GM21447 (cell line): ENCODE data around the gene TMEM147.

Experiments used
- ATAC-seq: cut with Tn5 transposase; IDR thresholded peaks from one replicate; pipeline ENCODE4 v1.9.1; 2021; ENCODE audit not compliant: unreplicated experiment

Gene TMEM147

GRCh38 chr19:35544110-35544802 is 1.2 kb upstream of the TMEM147 start:
- no peak for ATAC-seq

DNA sequence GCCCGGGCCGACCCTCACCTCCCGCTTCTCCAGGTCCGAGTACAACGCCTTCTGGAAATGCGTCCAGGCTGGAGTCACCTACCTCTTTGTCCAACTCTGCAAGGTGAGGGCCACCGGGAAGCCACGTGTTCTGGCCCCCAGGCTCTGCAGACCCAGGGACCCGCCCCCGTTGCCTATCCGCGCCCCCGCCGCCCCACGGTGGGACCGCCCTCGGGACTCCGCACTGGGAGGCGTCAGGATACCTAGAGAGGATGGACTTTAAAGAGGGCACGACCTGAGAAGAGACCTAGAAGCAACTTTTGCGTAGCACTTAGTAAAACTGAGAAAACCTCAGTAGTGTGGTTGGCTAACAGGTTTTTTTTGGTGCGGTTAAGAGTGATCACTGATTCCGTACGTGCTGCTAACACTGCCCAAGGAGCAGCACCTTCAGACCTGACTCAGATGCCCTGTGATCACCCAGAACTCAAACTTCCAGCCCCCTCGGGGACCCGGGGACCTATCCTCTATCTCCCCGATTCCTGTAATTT is 492 bp downstream of the TMEM147 start:
- peak; percentile 52 for ATAC-seq

DNA sequence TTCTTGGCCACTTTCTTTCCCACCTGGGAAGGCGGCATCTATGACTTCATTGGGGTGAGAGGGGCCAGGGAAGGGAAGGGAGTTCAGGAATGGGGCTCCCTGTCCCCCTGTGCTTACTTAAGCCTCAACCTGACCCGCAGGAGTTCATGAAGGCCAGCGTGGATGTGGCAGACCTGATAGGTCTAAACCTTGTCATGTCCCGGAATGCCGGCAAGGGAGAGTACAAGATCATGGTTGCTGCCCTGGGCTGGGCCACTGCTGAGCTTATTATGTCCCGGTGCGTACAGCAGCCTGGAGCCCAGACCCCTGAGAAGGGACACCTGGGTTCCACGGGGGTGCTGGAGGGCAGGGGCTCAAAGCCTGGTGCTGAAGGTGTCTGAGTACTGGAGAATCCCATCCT is 1.1 kb downstream of the TMEM147 start:
- no peak for ATAC-seq

DNA sequence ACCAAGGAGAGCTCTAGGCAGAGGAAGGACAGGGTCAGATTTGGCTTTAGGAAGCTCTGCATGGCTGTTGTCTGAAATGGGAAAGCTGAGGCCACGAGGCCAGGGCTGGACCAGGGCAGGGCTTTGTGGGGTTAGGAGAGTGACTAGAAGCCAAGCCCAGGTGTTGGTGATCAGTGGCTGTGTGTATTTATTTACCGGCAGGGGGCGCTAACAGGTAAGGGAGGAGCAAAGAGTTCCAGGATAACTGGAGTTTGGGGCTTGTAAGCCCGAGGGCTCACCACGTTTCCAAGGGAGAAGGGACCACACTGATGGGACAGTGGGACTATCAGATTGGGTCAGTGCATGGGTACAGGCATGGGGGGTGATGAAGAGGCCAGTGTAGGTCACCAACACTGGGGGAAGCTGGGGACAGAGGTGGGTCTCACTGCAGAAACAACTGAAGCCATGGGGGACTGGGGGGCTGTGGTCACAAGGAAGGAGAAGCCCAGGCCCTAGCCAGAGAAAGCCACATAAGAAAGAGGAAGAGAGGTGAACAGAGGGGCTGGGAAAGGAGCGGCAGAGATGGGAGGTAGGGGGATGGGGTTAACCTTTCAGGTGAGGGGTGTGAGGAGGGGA is 3.9 kb downstream of the TMEM147 start:
- no peak for ATAC-seq

GRCh38 chr19:35549879-35550523 is 4.6 kb downstream of the TMEM147 start:
- ATAC-seq: no peak

DNA sequence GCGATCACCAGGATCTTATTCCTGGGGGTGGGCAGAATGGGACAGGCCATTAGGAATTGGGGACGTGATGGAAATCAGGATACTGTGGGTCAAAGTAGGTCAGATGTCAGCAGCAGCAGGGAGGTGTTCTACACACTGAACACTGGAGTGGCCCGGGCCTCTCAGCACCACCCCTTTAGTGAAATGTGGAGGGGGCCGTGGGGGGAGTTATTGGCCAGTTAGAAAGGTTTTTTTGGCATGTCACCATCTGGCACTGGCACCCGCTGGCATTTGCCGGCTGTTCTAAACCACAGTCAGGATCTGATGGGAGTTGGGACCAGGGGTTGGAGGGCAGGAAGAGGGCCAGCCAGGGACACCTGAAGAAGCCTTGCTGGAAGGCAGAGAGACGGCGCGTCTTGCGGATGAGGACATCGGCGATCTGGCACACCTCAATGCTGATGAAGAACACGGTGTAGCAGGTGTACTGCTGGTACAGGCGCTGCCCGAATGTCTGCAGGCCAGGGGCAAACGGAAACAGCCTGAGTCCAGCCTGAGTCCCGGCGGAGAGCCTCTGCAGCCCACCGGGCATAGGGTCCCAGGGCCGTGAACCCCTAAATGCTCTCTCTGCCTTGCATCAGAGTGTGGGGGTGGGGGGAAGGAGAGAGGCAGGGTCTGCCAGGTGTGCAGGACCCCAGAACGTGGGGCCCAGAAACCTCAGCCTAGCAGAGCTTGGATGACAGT is 5.8 kb downstream of the TMEM147 start:
- ATAC-seq: no peak

DNA sequence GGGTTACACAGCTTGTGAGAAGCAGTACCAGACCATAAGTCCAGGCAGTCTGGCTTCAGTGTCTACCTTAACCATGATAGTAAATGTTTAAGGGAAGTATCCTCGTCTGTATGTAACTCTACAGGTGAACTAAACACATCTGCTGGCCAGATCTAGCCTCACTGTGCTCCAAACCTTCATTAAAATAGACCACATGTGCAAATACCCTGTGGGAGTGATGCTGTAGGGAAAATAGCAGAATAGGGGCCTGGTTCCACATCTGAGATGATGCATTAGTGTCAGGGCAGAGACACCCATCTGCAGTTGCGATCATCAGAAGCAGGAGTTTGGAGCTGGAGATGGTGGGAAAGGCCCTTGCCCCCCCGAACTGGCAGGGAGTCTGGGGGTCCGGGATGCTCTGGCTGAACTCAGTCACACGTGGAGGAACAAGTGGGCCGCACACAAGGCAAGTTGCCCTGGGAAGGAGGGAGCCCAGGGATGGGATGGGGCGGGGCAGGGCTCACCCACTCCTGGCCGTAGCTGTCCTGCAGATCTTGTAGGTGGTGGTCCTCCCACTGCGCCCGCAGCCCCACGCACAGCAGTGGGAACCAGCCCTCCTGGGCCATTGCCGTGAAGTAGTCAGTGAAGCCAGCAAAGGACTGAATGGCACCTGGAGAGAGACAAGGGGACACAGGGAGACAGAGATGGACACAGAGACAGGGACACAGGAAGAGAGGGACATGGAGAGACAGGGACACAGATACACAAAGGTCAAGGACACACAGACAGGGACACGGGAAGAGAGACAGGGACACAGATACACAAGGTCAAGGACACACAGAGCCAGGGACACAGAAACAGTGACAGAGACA is 7.3 kb downstream of the TMEM147 start:
- no peak for ATAC-seq

GRCh38 chr19:35553385-35554000 is 8.1 kb downstream of the TMEM147 start:
- no peak for ATAC-seq

GRCh38 chr19:35554076-35554475 is 8.7 kb downstream of the TMEM147 start:
- no peak for ATAC-seq

- ATAC-seq: no peak
These were observed 10.0 kb downstream of the TMEM147 start for GRCh38 chr19:35555301-35556005.

- ATAC-seq: no peak
These were observed 10.7 kb downstream of the TMEM147 start for GRCh38 chr19:35556025-35556590.

GRCh38 chr19:35556846-35557538 is 11.6 kb downstream of the TMEM147 start:
- no peak for ATAC-seq

DNA sequence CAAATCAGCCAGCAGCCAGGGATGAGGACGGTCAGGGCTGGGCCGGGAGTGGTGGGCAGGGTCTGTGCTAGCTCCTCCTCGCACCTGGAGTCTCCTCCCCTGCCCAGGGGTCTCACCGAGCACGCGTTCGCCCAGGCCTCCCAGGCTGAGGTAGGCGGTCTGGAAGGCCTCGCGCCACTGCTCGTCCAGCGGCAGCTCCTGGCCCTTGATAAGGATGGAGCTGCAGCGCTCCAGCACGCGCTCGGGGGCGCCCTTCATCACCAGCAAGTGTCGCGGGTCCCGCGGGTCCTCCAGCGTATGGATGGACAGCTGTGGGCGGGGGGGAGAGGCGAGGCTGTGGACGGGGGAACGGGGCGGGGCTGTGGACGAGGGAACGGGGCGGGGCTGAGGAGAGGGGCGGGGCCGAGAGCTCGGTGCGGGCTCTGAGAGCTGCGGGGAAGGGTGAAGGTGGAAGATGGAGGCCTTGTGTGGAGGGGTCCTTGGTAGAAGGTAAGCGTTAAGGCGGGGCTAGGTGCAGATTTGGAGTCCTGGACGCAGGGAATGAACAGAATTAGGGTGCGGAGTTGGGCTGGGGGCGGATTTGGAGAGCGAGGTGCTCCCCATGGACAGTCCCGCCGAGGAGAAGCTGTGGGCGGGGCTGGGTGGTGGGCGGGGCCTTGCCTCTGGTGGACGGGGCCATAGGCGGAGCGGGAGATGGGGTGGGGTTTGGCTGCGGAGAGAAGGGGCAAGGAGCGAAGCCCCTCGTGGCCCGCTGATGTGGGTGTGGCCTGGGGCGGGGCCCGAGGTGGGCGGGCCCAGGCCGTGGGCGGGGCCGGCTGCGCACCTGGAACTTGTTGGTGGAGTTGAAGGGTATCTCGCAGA is 12.3 kb downstream of the TMEM147 start:
- no peak for ATAC-seq

DNA sequence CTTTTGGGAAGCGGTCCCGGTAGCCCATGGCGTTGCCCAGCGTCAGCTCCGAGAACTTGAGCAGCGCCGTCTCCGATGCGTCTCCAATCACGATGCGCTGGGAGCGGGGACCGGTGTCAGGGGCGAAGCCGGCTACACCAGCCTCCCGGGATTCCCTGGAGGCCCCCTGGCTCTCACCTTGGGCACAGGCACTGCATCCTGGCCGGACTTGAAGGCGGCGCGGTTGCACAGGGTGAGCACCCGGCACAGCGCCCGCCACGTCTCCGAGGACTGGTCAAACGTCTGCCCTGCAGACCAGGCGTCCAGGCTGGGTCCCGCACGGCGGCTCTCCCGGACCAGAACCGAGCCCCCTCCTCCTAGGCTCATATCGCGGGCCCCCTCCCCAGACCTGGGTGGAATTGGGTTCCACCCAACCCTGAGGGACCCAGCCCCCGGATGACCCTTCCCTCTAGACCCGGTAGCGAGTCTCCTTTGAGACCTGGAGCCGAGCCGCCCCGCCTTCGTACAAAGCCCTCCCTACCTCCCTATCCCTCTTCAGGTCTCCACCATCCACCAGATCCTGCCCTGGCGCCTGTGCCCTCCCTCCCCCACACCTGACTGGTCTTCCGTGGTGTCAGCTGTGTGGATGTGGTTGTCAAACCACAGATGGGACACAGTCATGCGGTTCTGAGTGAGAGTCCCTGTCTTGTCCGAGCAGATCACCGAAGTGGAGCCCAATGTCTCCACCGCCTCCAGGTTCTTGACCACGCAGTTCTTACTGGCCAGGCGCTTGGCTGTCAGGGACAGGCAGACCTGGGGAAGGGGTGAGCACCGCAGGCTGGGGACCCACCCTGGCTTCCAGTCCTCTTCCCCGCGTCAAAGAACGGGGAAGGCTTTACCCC is 13.2 kb downstream of the TMEM147 start:
- ATAC-seq: no peak

GRCh38 chr19:35559281-35559659 is 13.8 kb downstream of the TMEM147 start:
- ATAC-seq: no peak

DNA sequence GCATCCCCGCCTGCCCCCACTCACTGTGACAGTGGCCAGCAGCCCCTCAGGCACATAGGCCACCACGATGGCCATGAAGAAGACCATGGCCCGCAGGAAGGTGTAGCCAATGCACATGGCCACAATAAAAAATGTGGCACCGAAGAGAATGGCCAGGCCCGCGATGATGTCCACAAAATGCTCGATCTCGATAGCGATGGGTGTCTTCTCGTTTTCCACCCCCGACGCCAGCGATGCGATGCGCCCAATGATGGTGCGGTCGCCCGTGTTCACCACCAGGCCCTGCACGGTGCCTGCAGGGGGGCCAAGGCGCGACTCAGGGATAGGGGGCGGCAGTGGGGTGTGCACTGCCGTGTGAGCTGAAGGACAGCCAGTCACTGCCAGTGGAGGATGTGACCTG is 14.4 kb downstream of the TMEM147 start:
- no peak for ATAC-seq

GRCh38 chr19:35560271-35560670 is 14.8 kb downstream of the TMEM147 start:
- no peak for ATAC-seq
